Glutamatergic neuron (in vitro differentiated cells): ENCODE results near the gene ACYP2. TPM values are rescaled to one million over a fixed set of nuclear protein-coding genes. Genes with fewer than 3 reads are reported as not detected.
A peak's percentile ranks its signal among the peaks of the same experiment; 100 is the strongest.
"Not testable (repeated sequence)": the region's sequence is repeated elsewhere in the genome, so short reads cannot be mapped to it uniquely, and the experiment has no call there.

Source experiments
- DNase-seq: peaks from one replicate; pipeline ENCODE4 v3.0.0; 2022
- H3K27ac Mint-ChIP-seq: one replicate; pipeline ENCODE4 v1.8.0; 2020; ENCODE audit warnings: mild to moderate bottlenecking, mixed read lengths, inconsistent platforms; ENCODE audit not compliant: unreplicated experiment
- H3K27me3 Mint-ChIP-seq: one replicate; pipeline ENCODE4 v1.8.0; 2020; ENCODE audit warnings: mild to moderate bottlenecking, moderate library complexity, mixed read lengths, inconsistent platforms; ENCODE audit not compliant: unreplicated experiment
- H3K36me3 Mint-ChIP-seq: one replicate; pipeline ENCODE4 v1.8.0; 2020; ENCODE audit warnings: mild to moderate bottlenecking, mixed read lengths, inconsistent platforms; ENCODE audit not compliant: unreplicated experiment
- H3K4me1 Mint-ChIP-seq: one replicate; pipeline ENCODE4 v1.8.0; 2020; ENCODE audit warnings: mild to moderate bottlenecking, low read depth, mixed read lengths, inconsistent platforms; ENCODE audit not compliant: unreplicated experiment
- H3K4me3 Mint-ChIP-seq: one replicate; pipeline ENCODE4 v1.8.0; 2020; ENCODE audit warnings: mild to moderate bottlenecking, mixed read lengths, inconsistent platforms; ENCODE audit not compliant: unreplicated experiment
- H3K9me3 Mint-ChIP-seq: one replicate; pipeline ENCODE4 v1.8.0; 2020; ENCODE audit warnings: mild to moderate bottlenecking, moderate library complexity, mixed read lengths, inconsistent platforms; ENCODE audit not compliant: unreplicated experiment
- CTCF ChIP-seq: fragments of 200-600 bp; sonication (generic); IDR thresholded peaks from one replicate; pipeline ENCODE4 v1.5.0; 2021; ENCODE audit not compliant: partially characterized antibody, unreplicated experiment
- total RNA-seq: library from RNA; stranded (reverse); fragmentation: NEBNext Ultra II Directional; extraction: Animal tissue kit (Norgen Biotek cat#: 25700); gene quantifications from one replicate; pipeline ENCODE4 v1.2.1, GENCODE V29; 2021; ENCODE audit not compliant: unreplicated experiment

The ACYP2 gene
- total RNA-seq, 1 donor from 2014 or later = 8.4 TPM

- Mint-ChIP-seq H3K27ac (no peak overlapping the region), H3K27me3 (no peaks in the 10 kb centered on the region), H3K4me3 (no peak overlapping the region), H3K36me3 (no peaks in the 10 kb centered on the region), H3K4me1 (peaks cover 4% of the 10 kb centered on the region), H3K9me3 (no peaks in the 10 kb centered on the region)
- no peak for DNase-seq
- no peak for TF ChIP-seq CTCF
These were observed 175.1 kb downstream of the ACYP2 start for GRCh38 chr2:54290356-54291025.

- not testable (repeated sequence) for H3K9me3 Mint-ChIP-seq, H3K4me3 Mint-ChIP-seq, H3K27ac Mint-ChIP-seq, DNase-seq, H3K27me3 Mint-ChIP-seq, H3K36me3 Mint-ChIP-seq
- peaks cover 18% of the 10 kb centered on the region for H3K4me1 Mint-ChIP-seq
These were observed 179.2 kb downstream of the ACYP2 start for GRCh38 chr2:54294665-54295064.

- H3K9me3 Mint-ChIP-seq = peaks cover 4% of the 10 kb centered on the region
- no peak for DNase-seq
- H3K4me3 Mint-ChIP-seq = no peak overlapping the region
These were observed 180.5 kb downstream of the ACYP2 start for GRCh38 chr2:54295911-54296310.

GRCh38 chr2:54298514-54298913 lies 183.1 kb downstream of the ACYP2 start:
- Mint-ChIP-seq H3K4me3 (no peak overlapping the region), H3K36me3 (no peaks in the 10 kb centered on the region), H3K9me3 (peaks cover 4% of the 10 kb centered on the region), H3K4me1 (peaks cover 19% of the 10 kb centered on the region), H3K27me3 (peaks cover 2% of the 10 kb centered on the region), H3K27ac (peak overlapping the region; percentile 36)
- no peak for TF ChIP-seq CTCF
- DNase-seq = no peak

More at GRCh38 chr2:54295911-54296310, 180.5 kb downstream of the ACYP2 start:
- peaks cover 20% of the 10 kb centered on the region for H3K4me1 Mint-ChIP-seq
- H3K27ac Mint-ChIP-seq = peak overlapping the region; percentile 49
- H3K36me3 Mint-ChIP-seq = no peaks in the 10 kb centered on the region
- no peaks in the 10 kb centered on the region for H3K27me3 Mint-ChIP-seq
- no peak for TF ChIP-seq CTCF

GRCh38 chr2:54303631-54304030 lies 188.2 kb downstream of the ACYP2 start:
- Mint-ChIP-seq H3K4me1 (peaks cover 3% of the 10 kb centered on the region), H3K27ac (no peak overlapping the region), H3K27me3 (peaks cover 2% of the 10 kb centered on the region), H3K36me3 (no peaks in the 10 kb centered on the region), H3K4me3 (no peak overlapping the region), H3K9me3 (no peaks in the 10 kb centered on the region)
- no peak for TF ChIP-seq CTCF
- no peak for DNase-seq
